HG03039 (cell line): ENCODE results near the gene HPSE2.

Source experiments
- ATAC-seq: cut with Tn5 transposase; IDR thresholded peaks from one replicate; pipeline ENCODE4 v1.9.1; 2021; ENCODE audit warnings: mild to moderate bottlenecking, moderate library complexity; ENCODE audit not compliant: unreplicated experiment

HPSE2 gene

DNA sequence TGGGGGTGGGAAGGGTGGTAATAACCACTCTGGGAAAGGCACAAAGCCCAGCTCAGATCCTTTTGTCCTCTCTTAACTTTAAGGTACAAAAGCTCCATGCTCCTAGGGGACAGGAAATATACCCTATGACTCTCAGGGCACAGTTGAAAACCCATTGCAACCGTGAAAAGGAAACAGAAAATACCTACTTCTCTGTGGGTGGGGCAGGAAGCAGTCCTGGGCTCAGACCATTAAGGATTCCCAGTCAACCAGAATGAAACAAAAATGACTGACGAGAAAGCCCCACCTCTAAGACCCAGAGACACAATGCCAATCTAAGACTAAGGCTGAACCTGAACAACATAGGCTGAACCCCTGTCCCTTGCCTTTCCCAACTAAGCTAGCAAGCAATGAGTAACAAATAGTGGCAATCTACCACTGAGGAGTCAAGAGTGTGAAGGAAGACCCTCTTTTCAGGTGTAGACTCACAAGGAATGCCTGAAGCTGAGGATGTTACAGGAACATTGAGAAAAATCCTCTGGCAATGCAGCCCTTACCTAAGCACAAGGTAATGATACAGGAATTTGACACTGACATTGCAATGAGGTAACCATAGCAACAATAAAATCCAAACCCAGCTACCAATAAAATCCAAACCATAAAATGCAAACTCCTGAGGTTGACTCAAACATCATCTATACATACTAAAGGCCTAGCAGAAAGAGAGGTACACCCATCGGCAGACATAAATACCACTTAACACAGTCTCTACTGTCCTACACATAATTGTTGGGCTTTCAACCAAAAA lies 380.1 kb downstream of the HPSE2 start:
- ATAC-seq = no peak

DNA sequence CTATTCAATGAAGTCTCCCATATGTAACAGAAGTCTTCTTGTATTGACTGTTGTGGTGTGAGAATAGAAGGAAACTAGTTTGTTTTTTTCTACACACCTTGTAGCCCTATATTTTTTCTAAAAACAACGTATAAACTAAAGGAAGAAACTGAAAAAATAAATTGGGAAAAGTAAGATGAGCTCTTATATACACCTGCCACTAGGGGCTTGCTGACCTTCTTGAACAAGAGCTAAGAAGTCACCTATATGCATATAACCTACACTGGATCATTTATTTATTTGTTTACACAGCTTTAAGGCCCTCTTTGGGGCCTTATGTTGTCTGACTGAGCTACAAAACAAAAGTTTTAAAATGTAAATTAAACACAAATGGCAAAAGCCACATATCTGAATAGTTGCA lies 383.0 kb downstream of the HPSE2 start:
- ATAC-seq = no peak

GRCh38 chr10:98848361-98848760 lies 387.3 kb downstream of the HPSE2 start:
- no peak for ATAC-seq

GRCh38 chr10:98846787-98847186 lies 388.9 kb downstream of the HPSE2 start:
- no peak for ATAC-seq

DNA sequence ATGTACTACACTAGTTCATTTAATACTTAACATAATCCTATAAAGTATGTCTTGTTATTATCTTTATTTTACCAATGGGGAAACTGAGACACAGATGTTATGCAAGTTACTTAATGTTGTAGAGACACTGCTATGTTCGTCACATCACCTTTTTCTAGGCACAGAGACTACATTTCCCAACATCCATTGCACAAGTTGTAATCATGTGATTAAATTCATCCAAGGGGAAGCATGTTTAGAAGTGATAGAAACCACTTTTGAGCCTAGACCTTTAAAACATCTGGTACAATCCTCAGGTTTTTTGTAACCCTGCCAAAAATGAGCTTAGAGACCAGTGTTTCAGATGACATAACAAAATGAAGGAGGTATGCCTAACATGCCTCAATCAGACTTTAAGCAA lies 402.1 kb downstream of the HPSE2 start:
- ATAC-seq = no peak

GRCh38 chr10:98832738-98833137 lies 402.9 kb downstream of the HPSE2 start:
- ATAC-seq = no peak

GRCh38 chr10:98832196-98832595 lies 403.5 kb downstream of the HPSE2 start:
- no peak for ATAC-seq

DNA sequence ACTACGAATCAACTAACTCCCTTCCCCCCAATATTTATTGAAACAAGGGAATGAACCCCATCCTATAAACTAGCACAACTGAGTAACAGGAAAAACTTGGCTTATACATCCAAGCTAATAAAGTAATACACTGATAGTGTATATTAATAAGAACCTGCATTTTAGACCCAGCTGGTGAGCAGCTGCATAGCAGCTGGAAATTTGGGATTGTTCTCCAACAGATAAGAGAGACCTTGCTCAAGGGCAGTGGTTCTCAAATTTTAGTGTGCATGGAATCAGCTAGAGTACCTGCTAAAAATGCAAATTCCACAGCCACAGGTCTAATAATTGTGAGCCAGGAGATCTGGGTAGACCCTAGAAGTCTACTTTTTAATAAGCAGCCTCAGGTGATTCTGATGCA lies 404.3 kb downstream of the HPSE2 start:
- ATAC-seq = no peak

DNA sequence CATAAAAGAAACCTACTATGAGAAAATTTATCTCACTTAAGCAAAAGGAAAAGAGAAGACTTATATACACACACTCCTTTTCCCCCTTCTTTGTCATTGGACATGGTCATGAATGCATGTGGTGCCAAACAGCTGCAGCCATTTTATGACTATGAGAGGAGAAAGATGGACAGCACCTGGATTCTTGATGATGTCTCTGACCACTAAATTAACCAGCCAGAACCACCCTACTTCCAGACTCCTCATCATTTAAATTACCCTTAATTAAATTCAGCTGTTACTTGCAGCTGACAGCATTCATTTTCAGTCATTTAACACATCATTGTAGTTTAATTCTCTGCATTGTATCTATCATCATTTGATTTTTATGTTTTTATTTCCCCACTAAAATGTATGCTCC lies 409.9 kb downstream of the HPSE2 start:
- no peak for ATAC-seq

- ATAC-seq = no peak
These were observed 418.3 kb downstream of the HPSE2 start for GRCh38 chr10:98817396-98817795.

GRCh38 chr10:98815039-98815885 lies 420.4 kb downstream of the HPSE2 start:
- ATAC-seq = no peak

GRCh38 chr10:98814470-98814869 lies 421.2 kb downstream of the HPSE2 start:
- ATAC-seq = no peak

GRCh38 chr10:98808282-98808892 lies 427.3 kb downstream of the HPSE2 start:
- no peak for ATAC-seq

DNA sequence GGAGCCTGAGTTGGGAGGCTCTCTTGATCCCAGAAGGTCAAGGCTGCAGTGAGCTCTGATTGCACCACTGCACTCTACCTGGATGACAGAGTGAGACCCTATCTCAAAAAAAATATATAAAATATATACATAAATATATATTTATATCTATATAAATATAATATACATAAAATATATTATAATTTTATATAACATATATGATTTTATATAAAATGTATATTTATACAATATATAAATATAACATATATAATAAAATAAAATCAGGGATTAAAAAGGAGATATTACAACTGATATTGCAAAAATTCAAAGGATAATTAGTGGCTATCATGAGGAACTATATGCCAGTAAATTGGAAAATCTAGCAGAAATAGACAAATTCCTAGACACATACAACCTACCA lies 435.4 kb downstream of the HPSE2 start:
- ATAC-seq = no peak

DNA sequence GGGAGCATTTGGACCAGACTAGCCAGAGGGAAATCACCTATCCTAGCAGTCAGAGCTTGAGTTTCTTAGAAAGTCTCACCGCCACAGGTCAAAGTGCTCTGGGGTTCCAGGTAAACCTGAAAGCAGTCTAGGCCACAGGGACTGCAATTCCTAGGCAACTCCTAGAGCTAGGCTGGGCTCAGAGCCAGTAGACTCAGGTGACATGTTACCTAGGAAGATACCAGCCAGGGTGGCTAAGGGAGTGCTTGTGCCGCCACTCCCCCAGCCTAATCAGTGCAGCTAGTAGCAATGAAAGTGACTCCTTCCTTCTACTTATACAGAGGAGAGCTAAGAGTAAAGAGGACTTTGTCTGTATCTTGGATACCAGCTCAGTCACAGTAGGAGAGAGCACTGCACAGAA lies 440.2 kb downstream of the HPSE2 start:
- ATAC-seq = no peak

- no peak for ATAC-seq
These were observed 444.8 kb downstream of the HPSE2 start for GRCh38 chr10:98790817-98791216.

DNA sequence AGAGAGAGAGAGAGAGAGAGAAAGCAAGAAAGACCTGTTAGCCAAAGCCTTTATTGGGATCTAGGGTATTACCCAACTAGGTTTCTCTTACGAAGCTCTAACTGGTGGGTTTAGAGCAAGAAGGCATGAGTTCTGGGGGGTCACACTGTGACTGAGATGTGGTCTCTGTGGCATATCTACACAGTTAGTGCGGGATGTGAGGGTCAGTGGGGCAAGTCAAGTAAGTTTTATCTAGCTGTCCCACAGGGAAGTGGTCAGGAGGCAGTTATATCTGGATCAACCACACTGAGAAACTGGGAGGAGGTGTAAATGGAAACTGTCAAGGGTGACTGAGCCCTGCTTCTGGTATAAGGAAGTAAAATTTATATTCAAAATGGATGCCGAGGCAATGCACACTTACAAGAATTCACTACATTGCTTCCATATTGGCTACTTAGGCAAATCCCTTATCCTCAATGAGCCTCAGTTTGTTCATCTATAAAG lies 457.3 kb downstream of the HPSE2 start:
- ATAC-seq = no peak

GRCh38 chr10:98758463-98758862 lies 477.2 kb downstream of the HPSE2 start:
- ATAC-seq = no peak

- no peak for ATAC-seq
These were observed 487.4 kb downstream of the HPSE2 start for GRCh38 chr10:98748298-98748697.

GRCh38 chr10:98745645-98746044 lies 490.0 kb downstream of the HPSE2 start:
- ATAC-seq = no peak

DNA sequence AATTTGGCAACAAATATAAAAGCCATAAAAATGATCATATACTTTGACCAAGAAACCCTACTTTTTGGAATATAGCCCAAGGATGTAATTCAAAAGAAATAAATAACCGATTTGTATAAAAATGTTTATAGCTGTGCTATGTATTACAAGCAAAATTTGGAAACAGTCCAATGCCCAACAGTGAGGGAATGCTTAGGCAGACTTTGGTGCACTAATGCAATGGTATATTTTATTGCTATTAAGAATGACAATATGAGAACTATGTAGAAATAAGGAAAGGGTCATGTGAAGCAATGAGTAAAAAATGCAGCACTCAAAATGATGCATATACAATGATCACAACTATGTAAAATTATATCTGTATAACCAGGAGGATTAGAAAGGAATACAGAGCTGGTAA lies 515.1 kb downstream of the HPSE2 start:
- no peak for ATAC-seq

- no peak for ATAC-seq
These were observed 522.1 kb downstream of the HPSE2 start for GRCh38 chr10:98713586-98713985.
